SU-DHL-6 (cell line): Measurements from ENCODE around the gene RAB8A.
A peak's percentile ranks its signal among the peaks of the same experiment; 100 is the strongest.

ENCODE experiments used
- H2AFZ ChIP-seq: fragments of 200-600 bp; sonication (generic); 2 replicates; pipeline ENCODE4 v1.6.1; 2014; ENCODE audit warnings: low read depth, mild to moderate bottlenecking, moderate library complexity, mixed read lengths, antibody characterized with exemption, low read length; ENCODE audit not compliant: severe bottlenecking
- H3F3A ChIP-seq: fragments of 200-600 bp; shearing (Covaris generic); 2 replicates; pipeline ENCODE4 v1.6.0; 2016; ENCODE audit warnings: antibody characterized with exemption, mild to moderate bottlenecking; ENCODE audit not compliant: insufficient read depth
- H3K27ac ChIP-seq: fragments of 200-600 bp; sonication (generic); 2 replicates; pipeline ENCODE4 v1.5.1; 2016; ENCODE audit warnings: low read depth, mild to moderate bottlenecking, low read length, moderate library complexity, mixed read lengths
- H3K27me3 ChIP-seq: fragments of 200-600 bp; sonication (generic), shearing (Covaris generic); 2 replicates; pipeline ENCODE4 v1.6.0; 2014; ENCODE audit warnings: mild to moderate bottlenecking, low read length
- H3K36me3 ChIP-seq: fragments of 200-600 bp; sonication (generic); 2 replicates; pipeline ENCODE4 v1.6.1; 2014; ENCODE audit warnings: mild to moderate bottlenecking, low read length, mixed read lengths
- H3K4me2 ChIP-seq: fragments of 300-600, 200-600 bp; shearing (Covaris generic), sonication (generic); 2 replicates; pipeline ENCODE4 v1.6.0; 2014; ENCODE audit warnings: low read length, low read depth, mild to moderate bottlenecking; ENCODE audit not compliant: poor library complexity, severe bottlenecking
- H3K4me3 ChIP-seq: fragments of 200-600 bp; sonication (generic); 2 replicates; pipeline ENCODE4 v1.5.1; 2014; ENCODE audit warnings: antibody characterized with exemption, low read length, mild to moderate bottlenecking, mixed read lengths; ENCODE audit not compliant: insufficient read depth, poor library complexity, severe bottlenecking
- H3K79me2 ChIP-seq: fragments of 200-600 bp; sonication (generic); 2 replicates; pipeline ENCODE4 v1.6.1; 2014; ENCODE audit warnings: mild to moderate bottlenecking, low read length, moderate library complexity; ENCODE audit not compliant: insufficient read depth
- H3K9ac ChIP-seq: fragments of 200-600 bp; sonication (generic); 2 replicates; pipeline ENCODE4 v1.7.0; 2014; ENCODE audit warnings: mild to moderate bottlenecking, low read length
- H3K9me2 ChIP-seq: fragments of 200-600 bp; sonication (generic); replicated peaks from 2 replicates; pipeline ENCODE4 v1.6.1; 2014; ENCODE audit warnings: low read length; ENCODE audit not compliant: insufficient read depth
- H3K9me3 ChIP-seq: fragments of 200-600 bp; sonication (generic); 2 replicates; pipeline ENCODE4 v1.6.1; 2014; ENCODE audit warnings: low read length, mixed read lengths; ENCODE audit not compliant: insufficient read depth
- H4K20me1 ChIP-seq: fragments of 200-600 bp; sonication (generic); 2 replicates; pipeline ENCODE4 v1.6.1; 2014; ENCODE audit warnings: low read depth, mild to moderate bottlenecking, antibody characterized with exemption, low read length, moderate library complexity, mixed read lengths
- CTCF ChIP-seq: fragments of 200-600 bp; sonication (generic); IDR thresholded peaks from one replicate; pipeline ENCODE4 v1.5.1; 2017; ENCODE audit warnings: antibody characterized with exemption, mild to moderate bottlenecking, low read length, moderate library complexity; ENCODE audit not compliant: insufficient read depth, poor library complexity, severe bottlenecking
- EZH2phosphoT487 ChIP-seq: fragments of 200-600 bp; sonication (generic), shearing (Covaris generic); conservative IDR thresholded peaks from 2 replicates; pipeline ENCODE4 v1.6.1; 2018; ENCODE audit warnings: mild to moderate bottlenecking, antibody characterized with exemption, low read length, moderate library complexity, mixed read lengths

Gene RAB8A

GRCh38 chr19:16113727-16114126, 2.0 kb downstream of the RAB8A start:
- no peaks in the 10 kb centered on the region for H3K9me3 ChIP-seq
- peak overlapping the region; percentile 12; the same call in 1 of the 2 replicates for H3K27ac ChIP-seq
- no peak overlapping the region for H2AFZ ChIP-seq
- no peaks in the 10 kb centered on the region for H3K27me3 ChIP-seq
- H3K4me3 ChIP-seq, result no peak overlapping the region
- 0 out of 2 replicates have a peak overlapping the region, but pooled peaks have one; percentile 99 for H3K9ac ChIP-seq
- H3F3A ChIP-seq, result peaks cover 29% of the 10 kb centered on the region
- H3K79me2 ChIP-seq, result peaks cover 53% of the 10 kb centered on the region
- H3K4me2 ChIP-seq, result peak overlapping the region; percentile 65
- H4K20me1 ChIP-seq, result no peaks in the 10 kb centered on the region
- no peak for TF ChIP-seq EZH2phosphoT487
- TF ChIP-seq CTCF, result no peak
- H3K36me3 ChIP-seq, result peaks cover 3% of the 10 kb centered on the region; the same call in 1 of the 2 replicates
- H3K9me2 ChIP-seq, result no peaks in the 10 kb centered on the region

- peaks cover 62% of the 10 kb centered on the region for H3K79me2 ChIP-seq
- peaks cover 36% of the 10 kb centered on the region for H3F3A ChIP-seq
- H3K9me2 ChIP-seq, result no peaks in the 10 kb centered on the region
- no peak overlapping the region for H3K4me3 ChIP-seq
- H3K27me3 ChIP-seq, result no peaks in the 10 kb centered on the region
- no peak overlapping the region for H2AFZ ChIP-seq
- H3K9ac ChIP-seq, result peak overlapping the region; percentile 16; the same call in 1 of the 2 replicates
- no peaks in the 10 kb centered on the region for H4K20me1 ChIP-seq
- H3K27ac ChIP-seq, result peak overlapping the region; percentile 98
- peak overlapping the region; percentile 29 for H3K4me2 ChIP-seq
- TF ChIP-seq EZH2phosphoT487, result no peak
- TF ChIP-seq CTCF, result no peak
- no peaks in the 10 kb centered on the region for H3K9me3 ChIP-seq
- H3K36me3 ChIP-seq, result peaks cover 8% of the 10 kb centered on the region; the same call in 1 of the 2 replicates
Observed at GRCh38 chr19:16115301-16116039, 3.8 kb downstream of the RAB8A start.

- Histone ChIP-seq H3K9ac (peak overlapping the region; percentile 16; the same call in 1 of the 2 replicates), H3K79me2 (peaks cover 62% of the 10 kb centered on the region)
Observed at GRCh38 chr19:16116067-16116466, 4.4 kb downstream of the RAB8A start.

More at GRCh38 chr19:16116067-16116466, 4.4 kb downstream of the RAB8A start:
- Histone ChIP-seq H4K20me1 (no peaks in the 10 kb centered on the region), H3K4me2 (peak overlapping the region; percentile 29), H3K27me3 (no peaks in the 10 kb centered on the region), H2AFZ (no peak overlapping the region), H3F3A (peaks cover 36% of the 10 kb centered on the region), H3K9me3 (no peaks in the 10 kb centered on the region), H3K4me3 (no peak overlapping the region), H3K36me3 (peaks cover 8% of the 10 kb centered on the region; the same call in 1 of the 2 replicates), H3K27ac (peak overlapping the region; percentile 98), H3K9me2 (no peaks in the 10 kb centered on the region)
- TF ChIP-seq CTCF (no peak), EZH2phosphoT487 (no peak)
